Body of pancreas (tissue), 4 donors: Measurements from ENCODE around the gene ACACA.
A peak's percentile ranks its signal among the peaks of the same experiment; 100 is the strongest.

Experiments
- CTCF ChIP-seq, 7 experiments: fragments of 450-650 bp in 4 of 7; fragments of 200-600 bp in 3 of 7; sonication (generic) in 3 of 7; IDR thresholded peaks; one replicate each; pipeline ENCODE4 v1.5.1; 2016 to 2019; ENCODE audit warnings: antibody characterized with exemption in 7 of 7
- POLR2A ChIP-seq, 3 donors: fragments of 450-650 bp; IDR thresholded peaks; one replicate each; pipeline ENCODE4 v1.6.1; 2016; ENCODE audit warnings: antibody characterized with exemption in 3 of 3, mild to moderate bottlenecking in 2 of 3

GRCh38 chr17:37373530-37374159 lies 33.0 kb downstream of the ACACA start:
- TF ChIP-seq CTCF (IDR thresholded peaks at IDR 0.05): peak; percentile 89 to 100 (median 99)
- no peak for TF ChIP-seq POLR2A (IDR thresholded peaks at IDR 0.05)
